GM12875 (cell line): Measurements from ENCODE around the gene ZNF594.

ENCODE experiments used
- H3K4me3 ChIP-seq: one replicate; pipeline ENCODE4 v1.5.1; 2011; ENCODE audit warnings: low read depth, low read length, control low read depth
- CTCF ChIP-seq: IDR thresholded peaks from 2 replicates; pipeline ENCODE4 v1.5.1; 2011; ENCODE audit warnings: low read depth, mild to moderate bottlenecking, control low read depth, inconsistent platforms, low read length, moderate library complexity, borderline replicate concordance; ENCODE audit not compliant: insufficient read depth

The ZNF594 gene

GRCh38 chr17:5198472-5198871 lies 6.8 kb upstream of the ZNF594 start:
- TF ChIP-seq CTCF = peak; percentile 14; the same call in 1 of the 2 replicates
- no peak overlapping the region for H3K4me3 ChIP-seq

GRCh38 chr17:5194346-5194745 lies 2.7 kb upstream of the ZNF594 start:
- H3K4me3 ChIP-seq = no peak overlapping the region
- no peak for TF ChIP-seq CTCF

GRCh38 chr17:5184288-5184687 lies 7.4 kb downstream of the ZNF594 start:
- no peak overlapping the region for H3K4me3 ChIP-seq
- no peak for TF ChIP-seq CTCF

- H3K4me3 ChIP-seq = no peak overlapping the region
- TF ChIP-seq CTCF = no peak
Measured at GRCh38 chr17:5183410-5183793, 8.3 kb downstream of the ZNF594 start.

- TF ChIP-seq CTCF = no peak
- H3K4me3 ChIP-seq = no peak overlapping the region
Measured at GRCh38 chr17:5182597-5183409, 8.9 kb downstream of the ZNF594 start.

- no peak overlapping the region for H3K4me3 ChIP-seq
- TF ChIP-seq CTCF = no peak
Measured at GRCh38 chr17:5181509-5182305, 10.0 kb downstream of the ZNF594 start.
